Superior temporal gyrus (tissue), 1 donor: ENCODE data around the gene MRPS10.
"Not testable (repeated sequence)": the region's sequence is repeated elsewhere in the genome, so short reads cannot be mapped to it uniquely, and the experiment has no call there.

Experiments used
- DNase-seq: peaks from one replicate; pipeline ENCODE4 v3.0.0-alpha.2; 2016; ENCODE audit errors: extremely low spot score

Gene MRPS10

DNA sequence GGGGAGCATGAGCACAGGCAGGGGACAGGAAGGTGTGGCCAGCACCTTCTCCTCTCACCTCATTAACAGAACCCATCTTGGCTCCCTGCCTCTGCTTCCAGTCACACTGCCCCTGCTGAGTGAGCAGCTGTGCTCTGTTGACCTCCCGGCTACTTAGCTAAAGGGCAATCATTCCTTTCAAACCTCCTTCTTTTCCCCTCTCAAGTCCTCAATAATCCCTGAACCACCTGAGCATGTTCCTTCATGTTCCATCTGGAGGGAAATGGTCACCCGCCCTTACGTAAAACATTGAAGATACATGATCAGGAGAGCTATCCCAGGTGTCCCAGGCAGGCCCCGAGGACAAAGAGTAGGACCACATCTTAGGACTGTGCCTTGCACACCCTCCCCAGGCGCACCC, 21.7 kb upstream of the MRPS10 start:
- DNase-seq, result no peak

DNA sequence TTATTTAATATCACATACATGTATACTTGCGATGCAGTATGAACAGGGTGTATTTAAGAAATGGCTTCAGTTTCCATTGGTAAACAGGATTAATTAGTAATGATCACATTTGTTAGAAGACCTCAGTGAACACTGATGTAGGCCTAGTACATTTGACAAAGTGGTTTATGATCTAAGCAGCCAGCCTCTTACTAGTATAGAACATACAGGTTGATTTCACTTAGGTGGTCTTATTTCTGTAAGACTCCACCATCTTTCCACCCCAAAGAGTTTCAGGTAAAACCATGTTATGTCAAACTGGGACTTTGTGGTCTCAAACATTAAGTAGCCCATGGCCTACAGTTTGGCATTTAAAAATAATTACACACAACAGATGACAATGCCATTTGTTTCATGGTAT, 20.2 kb upstream of the MRPS10 start:
- DNase-seq, result no peak

DNA sequence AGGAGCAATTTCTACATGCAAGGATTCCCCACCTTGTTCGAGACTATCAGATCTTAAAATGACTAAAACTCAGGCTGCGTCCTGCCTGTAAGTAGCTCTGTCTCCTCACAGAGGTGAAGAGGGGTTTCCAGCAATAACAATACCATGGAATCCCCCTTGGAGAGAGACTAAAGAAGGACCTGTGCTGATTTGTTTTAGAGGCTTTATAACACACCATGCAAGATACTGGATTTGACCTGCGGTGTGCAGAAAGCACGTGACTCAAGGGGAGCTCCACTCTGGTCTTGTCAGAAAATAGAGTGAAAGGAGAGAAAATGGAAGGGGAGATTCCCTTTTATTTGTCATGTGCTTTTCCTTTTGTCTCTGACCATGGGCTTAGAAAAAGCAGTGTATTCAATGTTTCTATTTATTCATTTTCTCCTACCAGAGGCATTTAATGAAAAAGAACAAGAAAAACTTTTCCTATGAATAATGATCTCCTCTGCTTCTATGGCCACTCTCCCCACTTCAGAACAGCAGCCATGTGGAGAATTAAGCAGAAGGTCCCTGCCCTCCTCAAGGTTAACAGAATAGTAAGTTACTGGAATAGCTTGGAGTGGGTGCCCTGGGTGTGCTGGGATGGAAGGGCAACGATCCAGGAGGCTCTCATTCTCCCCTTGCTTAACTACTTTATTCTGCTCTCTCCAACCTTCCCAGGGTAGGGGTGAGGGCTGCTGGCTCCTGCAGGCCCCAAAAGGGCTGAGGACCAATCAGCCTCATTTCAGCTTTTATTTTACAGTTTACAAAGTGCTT, 19.2 kb upstream of the MRPS10 start:
- DNase-seq, result no peak

DNA sequence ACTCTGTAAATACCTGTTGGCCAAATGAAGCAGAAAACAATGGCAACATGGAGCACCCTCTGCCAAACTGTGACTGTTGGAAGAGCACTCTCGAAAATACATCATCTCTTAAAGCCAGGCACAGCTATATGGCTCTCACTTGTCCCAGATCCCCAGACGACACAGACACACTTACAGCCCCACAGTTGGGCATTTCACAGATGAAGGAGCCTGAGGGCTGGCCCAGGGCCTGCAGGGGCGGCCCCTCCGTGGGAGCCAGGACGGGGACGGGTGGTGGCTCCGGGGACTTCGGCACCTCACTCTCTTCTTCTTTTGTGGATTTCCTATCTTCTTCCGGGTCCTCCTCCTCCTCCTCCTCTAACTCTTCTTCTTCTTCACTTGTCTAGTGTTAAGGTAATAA, 18.4 kb upstream of the MRPS10 start:
- no peak for DNase-seq

DNA sequence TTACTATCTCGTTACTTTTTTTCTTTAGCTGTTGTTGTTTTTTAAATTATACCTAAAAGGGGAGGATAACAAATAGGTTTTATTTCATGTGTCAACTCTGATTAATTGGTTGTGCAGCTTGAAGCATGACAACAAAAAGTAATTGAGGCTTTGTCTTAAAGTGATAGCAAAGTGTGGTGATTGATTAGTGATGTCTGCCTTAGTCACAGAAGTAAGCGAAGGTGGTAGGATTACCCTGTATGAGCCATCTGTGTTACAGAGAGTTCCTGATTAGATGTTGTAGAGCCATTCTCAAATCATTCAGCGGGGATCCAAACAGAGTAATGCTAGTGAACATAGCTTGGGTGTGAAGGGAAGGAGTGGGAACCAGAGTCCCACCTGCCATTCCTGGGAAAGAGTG, 14.4 kb upstream of the MRPS10 start:
- DNase-seq, result no peak

DNA sequence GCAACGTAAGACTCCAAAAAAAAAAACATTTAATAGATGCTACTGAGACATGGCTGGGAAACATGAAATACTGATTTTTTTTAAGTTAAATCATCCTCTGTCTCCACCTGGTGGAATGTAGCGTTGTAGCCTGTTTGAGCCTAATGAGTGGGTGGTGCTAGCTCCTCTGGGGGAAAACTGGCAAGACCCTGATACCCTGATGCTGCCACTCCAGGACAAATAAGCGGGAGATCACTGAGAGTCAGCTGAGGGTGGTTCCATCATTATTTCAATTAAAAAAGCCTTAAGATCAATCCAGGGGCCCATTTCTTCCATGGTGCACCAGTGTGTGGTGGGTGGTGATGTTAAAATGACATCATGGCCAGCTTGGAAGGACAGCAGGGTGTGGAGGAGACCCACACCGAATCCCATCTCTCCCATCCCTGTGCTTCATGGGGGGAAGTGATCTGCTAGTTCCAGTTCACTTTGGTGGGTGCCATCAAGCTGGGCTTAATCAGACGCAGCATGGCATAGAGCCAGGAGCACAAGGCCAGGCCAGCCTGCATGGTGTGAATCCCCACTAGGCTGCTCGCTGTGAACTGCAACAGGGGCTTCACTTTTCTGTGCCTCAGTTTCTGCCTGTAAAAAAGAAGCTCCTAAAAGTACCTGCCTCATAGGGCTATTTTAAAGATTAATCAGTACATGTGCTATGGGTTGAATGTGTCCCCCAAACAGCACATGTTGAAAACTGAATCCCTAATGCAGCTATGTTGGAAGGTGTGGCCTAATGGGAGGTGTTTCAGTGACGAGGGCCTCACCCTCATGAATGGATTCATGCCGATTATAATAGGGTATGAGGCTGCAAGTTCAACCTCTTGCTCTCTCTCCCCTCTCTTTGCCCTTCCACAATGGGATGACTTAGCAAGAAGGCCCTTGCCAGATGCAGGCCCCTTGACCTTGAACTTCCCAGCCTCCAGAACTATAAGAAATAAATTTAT, 13.0 kb upstream of the MRPS10 start:
- no peak for DNase-seq

DNA sequence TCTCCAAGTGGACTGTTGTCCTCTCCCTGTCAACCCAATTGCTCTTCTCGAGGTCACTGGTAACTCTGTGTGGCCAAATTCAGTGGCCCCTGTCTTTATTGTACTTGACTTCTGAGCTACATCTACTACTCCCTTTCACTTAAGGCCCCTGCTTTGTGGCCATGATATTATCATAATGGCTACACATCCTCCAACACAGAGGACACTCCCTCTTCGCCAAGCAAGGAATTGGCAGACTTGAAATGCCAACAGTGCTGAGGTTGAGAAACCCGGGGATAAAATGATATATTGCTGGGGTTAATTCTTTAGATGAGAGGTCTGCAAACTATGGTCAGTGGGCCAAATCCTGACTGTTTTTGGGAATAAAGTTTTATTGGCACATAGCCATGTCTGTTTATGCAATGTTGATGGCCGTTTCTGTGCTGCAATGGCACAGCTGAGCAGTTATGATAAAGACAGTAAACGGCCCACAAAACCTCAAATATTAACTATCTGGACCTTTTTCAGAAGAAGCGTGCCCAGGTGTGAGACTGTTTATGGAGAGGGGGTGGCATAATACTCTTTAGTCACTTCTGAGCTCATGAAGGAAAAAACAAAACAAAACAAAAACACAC, 12.0 kb upstream of the MRPS10 start:
- no peak for DNase-seq

DNA sequence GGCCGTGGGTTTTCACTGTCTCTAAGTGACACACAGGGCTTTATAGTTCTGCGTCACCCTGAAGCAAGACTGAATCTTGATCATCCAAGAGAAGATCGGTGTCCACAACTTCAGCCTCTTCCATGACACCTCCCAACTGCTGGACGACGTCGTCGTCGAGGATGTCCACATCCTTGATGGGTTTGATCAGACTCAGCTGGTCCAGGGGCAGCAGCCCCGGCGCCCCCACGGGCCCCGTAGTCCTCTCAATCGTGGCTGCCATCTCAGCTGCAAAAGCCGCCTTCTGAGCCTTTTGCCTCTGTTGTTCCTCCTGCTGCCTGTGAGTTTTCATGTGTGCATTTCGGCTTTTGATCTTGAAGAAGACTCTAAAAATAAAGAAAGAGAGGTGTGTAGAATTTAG, 10.6 kb upstream of the MRPS10 start:
- DNase-seq, result no peak

DNA sequence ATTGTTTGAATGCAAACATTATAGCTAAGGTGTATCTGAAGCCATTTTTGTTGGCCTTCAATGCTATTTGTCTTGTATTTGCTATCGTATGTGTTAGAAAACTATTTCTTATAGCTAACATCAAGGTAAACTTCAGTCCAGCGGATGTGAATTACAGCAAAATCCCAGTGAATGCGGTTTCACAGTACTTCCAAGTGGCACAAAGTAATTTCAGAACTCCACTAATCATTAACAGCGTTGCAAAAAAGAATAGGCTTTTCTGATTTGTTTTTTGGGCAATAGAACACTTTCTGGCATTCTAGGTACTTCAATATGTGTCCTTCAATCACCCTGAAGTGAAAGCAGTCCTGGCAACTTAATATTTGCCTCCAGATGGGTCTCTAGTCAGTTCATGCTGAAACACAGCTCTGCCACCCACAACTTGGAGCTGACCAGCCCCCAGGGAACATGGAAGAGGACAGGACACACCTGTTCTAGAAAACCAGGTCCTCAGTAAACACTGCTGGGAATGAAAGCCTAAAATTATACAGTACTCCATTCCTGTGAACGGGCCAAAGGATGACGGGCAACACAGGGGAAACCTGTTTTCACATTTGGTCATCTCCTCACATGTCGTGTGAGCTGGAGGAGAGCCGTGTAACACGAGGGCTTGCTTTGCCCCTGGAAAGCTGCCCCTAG, 9.7 kb upstream of the MRPS10 start:
- no peak for DNase-seq

DNA sequence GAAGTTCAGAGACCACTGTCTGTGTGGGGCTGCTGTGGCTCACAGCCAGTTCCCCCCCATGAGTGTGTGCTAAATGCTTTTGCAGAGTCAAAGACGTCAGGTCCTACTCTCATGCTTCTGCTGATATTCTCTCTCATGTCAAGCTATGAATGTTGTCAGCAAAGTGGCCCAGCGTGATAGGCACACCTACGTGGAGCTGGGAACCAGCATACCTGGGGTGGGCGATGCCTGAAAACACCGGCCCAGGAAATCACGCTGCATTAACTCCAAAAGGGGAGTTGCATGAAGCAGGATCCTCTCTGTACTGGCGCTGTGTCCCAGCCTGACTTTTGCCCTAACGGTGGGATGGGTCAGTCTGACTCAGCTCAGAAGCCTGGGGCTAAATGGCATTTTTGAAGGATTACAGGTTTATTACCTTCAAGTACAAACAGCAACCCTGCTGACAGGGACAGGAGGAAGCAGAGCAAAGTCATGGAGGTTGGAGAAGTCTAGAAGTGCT, 9.0 kb upstream of the MRPS10 start:
- no peak for DNase-seq

DNA sequence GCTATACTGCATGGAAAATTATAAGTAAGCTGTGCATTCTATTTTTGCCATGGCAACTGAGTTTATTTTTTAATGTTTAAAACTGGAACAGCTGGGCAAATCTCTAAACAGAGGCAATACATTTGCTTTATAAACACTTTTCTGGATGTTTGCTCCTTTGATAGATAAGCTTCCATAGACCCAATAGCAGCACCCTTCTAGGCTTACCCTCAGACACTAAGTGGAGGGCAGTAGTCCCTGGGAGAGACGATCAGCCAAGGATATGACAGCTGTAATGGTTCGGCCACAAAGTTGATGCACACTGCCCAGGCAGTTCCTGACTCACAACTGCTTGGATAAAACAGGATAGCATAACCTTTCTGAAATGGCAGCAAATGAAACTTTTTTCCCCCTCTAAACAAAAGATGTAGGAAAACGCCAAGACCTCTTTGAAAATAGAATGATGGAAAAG, 8.5 kb upstream of the MRPS10 start:
- no peak for DNase-seq

DNA sequence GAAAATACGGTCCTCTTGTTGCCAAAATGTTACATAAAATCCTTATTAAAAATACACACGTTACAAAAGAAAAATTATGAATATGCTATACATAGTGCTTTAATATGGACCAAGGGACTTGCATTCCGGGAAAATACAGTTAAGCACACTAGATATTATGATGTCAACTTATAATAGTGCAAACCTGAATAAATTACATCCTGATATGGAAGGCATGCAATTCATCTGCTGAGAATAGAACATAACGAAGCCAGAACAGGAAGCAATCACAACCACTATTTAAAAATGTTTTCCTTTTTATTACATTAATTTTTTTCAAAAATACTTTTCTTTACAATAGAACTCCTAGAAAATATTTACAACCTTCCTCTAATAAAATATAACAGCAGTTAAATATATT, 7.8 kb upstream of the MRPS10 start:
- no peak for DNase-seq

DNA sequence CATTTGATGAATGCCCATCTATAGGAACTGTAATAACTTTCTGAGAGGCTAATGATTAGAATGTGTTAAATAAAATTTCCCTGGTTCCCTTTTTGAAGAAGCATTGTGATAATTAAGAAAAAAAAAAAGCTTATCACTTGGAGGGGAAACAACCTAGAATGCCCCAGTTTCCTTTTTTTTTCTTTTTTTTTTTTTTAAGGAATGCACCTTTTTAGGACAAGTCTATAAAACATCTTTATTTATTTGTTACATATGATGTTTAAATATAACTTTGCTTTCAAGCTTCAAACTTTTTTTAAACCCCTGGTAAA, 7.3 kb upstream of the MRPS10 start:
- no peak for DNase-seq

DNA sequence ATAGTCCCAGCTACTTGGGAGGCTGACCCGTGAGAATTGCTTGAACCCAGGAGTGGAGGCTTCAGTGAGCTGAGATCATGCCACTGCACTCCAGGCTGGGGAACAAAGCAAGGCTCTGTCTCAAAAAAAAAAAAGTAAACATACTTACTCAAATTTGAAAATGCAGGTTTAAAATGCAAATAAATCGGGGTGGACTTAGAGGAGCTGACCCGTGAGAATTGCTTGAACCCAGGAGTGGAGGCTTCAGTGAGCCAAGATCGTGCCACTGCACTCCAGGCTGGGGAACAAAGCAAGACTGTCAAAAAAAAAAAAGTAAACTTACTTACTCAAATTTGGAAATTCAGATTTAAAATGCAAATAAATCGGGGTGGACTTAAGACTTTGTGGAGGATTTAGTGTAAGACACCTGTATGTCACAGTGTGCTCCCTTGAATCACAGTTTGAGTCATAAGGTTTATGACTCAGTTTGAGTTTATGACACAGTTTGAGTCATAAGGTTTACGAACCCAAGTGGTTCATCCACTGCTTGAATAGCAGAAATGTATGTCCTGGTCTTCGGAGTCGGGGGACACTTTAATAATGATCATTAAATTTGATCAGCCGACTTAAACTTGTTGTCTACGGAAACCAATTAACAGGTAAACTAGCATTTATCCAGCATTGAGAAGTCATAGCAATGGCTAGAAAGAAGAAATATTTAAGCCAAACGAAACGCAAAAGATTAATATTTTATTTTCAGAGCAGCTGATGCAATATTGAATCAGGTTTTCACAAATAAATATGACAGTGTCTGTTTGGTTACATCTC, 6.8 kb upstream of the MRPS10 start:
- DNase-seq, result no peak

DNA sequence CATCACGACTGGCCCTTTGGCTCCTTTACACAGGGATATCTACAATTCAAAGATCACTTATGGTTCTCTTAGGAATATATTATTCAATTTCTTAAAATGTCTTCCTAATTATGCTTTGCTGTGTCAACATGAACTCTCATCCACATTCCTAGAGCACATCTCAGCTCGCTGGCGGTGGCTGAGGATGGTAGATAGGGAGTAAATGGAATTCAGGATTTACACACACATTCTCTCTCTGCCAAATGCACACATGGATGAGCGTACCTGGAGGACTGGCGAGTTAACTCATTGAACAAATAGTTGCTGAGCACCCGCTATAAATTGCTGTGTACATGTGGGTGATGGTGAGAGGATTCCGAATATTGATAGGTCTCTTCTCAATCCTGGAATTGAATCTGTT, 4.8 kb upstream of the MRPS10 start:
- DNase-seq, result no peak

DNA sequence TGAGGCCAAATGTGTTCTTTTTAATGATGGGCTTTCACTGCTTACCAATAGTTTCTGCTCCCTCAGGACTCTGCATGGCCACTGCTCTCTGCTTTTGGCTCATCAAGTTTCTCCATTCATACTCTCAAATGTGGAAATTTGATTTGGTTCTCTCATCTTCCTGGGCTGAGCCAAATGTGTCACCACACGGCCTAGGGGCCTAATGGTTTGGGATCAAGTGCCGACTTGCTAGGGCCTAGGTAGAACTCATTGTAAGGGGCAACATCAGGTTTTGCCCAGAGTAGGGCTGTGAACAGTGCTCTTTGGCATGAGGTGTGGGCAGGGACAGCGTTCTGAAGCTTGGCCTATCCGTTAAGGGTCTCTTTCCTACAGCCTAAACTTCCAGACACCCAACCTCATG, 3.9 kb upstream of the MRPS10 start:
- no peak for DNase-seq

DNA sequence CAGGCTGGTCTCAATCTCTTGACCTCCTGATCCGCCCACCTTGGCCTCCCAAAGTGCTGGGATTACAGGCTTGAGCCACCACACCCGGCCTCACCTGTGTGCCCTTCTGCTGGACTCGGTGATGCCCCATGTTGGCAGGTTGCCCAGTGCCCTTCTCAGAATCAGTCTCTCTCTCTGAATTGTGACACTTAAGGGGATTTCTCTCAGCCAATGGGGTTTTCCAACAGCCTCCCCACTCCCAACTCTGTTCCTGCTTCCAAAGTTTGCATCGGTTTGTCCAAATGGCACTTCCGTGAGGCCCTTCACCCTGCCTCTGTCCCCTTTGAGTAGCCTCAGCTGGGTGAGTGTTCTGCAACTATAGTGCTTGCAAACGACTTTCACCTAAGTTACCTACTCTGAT, 3.1 kb upstream of the MRPS10 start:
- no peak for DNase-seq

DNA sequence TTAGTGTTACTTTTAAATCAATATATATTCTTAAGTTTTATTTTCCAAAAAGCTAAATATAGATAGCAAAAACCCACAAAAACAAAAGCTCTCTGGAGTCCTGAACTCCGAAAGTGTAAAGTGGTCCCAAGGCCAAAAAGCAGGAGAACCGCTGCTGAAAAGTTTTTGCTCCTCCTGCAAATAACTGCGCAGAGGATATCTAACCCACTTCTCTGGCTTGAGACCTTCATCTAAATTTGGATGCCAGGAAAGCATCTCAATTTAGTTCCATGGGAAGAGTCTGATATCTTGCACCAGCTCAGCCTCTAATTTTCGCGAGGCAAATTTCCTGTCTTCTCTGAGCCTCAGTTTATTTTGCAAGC, 523 bp downstream of the MRPS10 start:
- DNase-seq, result no peak

DNA sequence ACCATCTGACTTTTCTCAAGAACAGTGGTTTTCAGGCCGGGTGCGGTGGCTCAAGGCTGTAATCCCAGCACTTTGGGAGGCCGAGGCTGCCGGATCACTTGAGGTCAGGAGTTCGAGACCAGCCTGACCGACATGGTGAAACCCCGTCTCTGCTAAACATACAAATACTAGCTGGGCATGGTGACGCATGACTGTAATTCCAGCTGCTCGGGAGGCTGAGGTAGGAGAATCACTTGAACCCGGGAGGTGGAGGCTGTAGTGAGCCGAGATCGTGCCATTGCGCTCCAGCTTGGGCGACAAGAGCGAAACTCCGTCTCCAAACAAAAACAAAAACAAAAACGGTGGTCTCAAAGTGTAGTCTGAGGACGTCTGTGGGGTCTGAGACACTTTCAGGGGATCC, 1.2 kb downstream of the MRPS10 start:
- DNase-seq, result not testable (repeated sequence)

DNA sequence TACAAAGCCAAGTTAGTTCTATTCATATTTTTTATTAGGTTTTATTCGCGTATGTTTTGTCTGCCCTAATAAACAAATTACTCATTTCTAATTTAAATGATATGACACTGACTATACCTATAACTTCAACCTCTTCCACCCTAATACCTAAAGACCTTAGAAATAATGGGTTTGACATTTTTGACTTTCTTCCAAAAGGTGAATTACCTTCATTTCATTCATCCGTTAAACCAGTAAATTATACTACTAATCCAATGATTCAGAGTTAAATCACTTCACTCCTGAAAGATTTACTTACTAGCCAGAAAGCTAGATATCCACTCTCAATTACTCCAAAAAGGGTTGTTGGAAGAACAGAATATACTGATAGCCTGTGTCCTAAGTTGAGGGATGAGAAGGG, 5.2 kb downstream of the MRPS10 start:
- no peak for DNase-seq

DNA sequence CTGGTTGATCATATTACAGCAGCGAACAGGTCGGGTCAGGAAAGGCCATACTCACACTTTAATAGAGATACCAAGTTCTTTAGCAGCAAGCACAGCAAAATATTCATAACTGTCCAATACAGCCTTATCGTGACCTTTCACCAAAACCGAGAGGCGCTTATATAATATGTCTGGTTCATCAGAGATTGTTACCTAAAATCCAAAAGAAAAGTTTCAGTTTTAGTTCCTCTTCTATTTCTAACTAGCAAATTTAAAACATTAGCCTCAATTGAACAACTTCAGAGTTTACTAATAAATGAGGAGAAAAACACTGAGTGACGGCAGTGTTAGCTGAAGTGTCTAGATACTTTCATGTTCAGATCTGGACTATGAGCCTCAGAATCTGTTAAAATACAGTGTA, 5.9 kb downstream of the MRPS10 start:
- DNase-seq, result no peak
